Stimulated activated CD4-positive, alpha-beta T cell treated with anti-CD3 and anti-CD28 coated beads, Interleukin-15, amount 100 ng/mL, for 24 hours (primary cell): Measurements from ENCODE around the gene NPTX1.
"Not testable (repeated sequence)": the region's sequence is repeated elsewhere in the genome, so short reads cannot be mapped to it uniquely, and the experiment has no call there.

Source experiments
- DNase-seq: peaks from one replicate; pipeline ENCODE4 v3.0.0-alpha.2; 2020

Gene NPTX1, protein sequence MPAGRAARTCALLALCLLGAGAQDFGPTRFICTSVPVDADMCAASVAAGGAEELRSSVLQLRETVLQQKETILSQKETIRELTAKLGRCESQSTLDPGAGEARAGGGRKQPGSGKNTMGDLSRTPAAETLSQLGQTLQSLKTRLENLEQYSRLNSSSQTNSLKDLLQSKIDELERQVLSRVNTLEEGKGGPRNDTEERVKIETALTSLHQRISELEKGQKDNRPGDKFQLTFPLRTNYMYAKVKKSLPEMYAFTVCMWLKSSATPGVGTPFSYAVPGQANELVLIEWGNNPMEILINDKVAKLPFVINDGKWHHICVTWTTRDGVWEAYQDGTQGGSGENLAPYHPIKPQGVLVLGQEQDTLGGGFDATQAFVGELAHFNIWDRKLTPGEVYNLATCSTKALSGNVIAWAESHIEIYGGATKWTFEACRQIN

DNA sequence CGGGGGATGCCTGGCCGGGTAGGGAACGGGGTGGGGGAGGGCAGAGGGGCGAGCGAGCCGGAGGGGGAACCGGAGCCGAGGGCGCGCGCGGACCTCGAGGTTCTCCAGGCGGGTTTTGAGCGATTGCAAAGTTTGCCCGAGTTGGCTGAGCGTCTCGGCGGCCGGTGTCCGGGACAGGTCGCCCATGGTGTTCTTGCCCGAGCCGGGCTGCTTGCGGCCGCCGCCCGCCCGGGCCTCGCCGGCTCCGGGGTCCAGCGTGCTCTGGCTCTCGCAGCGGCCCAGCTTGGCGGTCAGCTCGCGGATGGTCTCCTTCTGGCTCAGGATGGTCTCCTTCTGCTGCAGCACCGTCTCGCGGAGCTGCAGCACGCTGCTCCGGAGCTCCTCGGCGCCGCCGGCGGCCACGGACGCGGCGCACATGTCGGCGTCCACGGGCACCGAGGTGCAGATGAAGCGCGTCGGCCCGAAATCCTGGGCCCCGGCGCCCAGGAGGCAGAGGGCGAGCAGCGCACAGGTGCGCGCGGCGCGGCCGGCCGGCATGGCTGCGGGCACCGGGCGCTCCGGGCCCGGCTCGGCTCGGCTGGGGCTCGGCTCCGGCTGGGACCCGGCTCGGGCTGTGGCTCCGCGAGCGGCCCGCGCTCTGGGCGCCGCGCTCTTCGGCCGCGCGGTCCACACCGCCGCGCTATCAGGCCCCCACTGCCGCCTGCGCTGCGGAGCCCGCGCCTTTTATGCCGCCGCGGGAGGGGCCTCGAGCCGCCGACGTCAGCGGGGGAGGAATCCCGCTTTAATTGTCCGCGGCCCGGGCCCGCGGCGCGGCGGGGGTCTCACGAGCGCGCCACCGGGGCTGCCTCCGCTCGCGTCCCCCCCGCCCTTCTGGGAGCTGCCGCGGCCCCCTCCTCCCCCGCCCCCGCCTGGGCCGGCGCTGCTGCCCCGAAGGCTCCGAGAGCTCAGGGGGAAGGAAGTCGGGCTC, at the start of gene NPTX1:
NPTX1 (minus strand) TSS at position 698 of the 967 bp plus-strand sequence; CDS start at position 537, 161 bp downstream.
- DNase-seq = peak; percentile 48

DNA sequence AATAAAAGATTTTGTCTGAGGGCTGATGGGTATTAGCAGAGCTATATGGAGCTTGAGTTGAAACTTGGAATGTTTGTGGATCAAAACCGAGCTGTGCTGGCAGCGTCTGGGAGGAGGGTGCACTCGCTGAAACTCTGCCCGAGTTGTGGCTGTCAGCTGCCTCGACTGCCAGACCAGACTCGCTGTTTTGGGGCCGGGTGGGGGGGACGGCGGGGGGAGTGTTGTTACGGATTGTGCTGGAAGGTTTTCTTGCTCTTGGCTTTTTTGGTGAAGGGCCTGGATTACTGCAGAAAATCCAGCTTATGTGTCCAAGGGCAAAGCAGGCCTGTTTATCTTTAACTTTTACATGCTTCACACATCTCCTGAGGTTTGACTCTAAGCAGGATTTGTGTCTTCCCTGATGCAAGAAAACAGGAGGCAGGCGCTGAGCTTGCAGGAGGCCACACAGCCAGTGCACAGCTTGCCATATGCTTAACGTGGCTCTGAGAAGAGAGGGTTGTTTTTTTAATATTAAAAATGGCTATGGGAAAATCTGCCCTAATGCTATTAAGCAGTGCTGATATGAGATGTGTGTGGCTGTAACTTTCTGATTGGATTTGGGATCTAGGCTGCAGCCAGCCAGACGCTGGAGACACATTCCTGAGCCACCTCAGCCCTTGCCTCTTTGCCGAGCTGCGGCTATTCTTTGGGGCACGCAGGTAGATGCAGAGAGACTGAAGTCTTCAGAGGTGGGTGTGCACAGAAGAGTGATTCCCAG, 47.7 kb upstream of the NPTX1 start:
- no peak for DNase-seq

DNA sequence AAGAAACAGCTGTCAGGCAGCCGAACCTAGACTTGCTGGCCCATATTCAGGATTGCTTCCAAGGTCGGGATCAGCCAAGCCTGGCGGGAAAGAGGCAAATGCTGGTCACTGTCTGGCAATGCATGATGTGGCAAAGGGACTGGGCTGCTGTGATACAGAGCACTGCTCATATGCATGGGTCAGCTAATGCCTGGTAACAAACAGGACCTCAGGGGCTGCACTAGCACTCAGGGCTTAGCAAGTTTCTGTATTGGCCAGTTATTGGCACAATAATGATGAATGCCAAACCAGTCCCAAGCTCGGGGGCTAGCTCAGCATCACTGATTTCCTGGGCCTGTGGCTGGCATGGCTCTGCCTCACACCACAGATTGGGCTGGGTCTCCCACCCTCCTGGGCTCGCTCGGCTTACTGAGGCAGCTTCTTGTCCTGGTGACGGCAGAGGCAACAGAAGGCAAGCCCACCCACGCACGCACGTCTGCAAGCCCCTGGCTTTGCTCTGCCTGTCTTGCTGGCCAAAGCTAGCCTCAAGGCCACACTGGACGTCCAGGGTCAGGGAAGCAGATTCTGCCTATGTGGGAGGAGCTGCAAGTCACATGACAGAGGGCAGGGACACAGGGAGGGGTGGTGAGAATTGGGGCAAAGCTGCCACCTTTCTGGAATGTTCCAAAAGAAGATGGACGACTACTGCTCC, 46.8 kb upstream of the NPTX1 start:
- DNase-seq = no peak

DNA sequence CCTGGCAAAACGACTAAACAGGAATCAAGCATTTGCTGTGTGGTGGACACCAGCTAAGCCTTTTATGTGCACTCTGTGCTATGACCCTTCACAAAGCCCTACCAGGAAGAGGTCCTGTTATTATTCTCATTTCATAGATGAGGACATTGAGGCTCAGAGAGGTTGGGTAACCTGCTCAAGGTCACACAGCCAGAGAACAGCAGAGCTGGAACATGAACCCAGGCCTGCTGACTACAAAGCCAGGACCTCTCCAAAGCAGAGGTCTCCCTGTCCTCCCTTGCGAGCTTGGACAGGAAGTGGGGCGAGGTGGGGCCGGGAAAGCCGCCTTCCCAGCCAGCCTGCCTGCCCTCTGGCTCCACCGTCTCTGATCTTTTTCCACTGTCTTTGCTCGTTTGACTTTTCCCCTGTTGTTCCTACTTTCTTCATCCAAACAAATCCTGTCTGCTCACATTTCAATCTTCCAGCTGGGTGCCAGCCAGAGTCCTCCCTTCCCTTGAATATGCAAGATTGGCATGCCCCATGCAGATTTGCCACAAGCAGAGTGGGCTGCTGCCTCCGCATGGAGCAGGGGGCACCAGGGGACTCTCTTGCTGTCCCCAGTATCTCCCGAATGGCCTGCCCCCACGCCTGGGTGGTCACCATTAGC, 44.5 kb upstream of the NPTX1 start:
- no peak for DNase-seq

DNA sequence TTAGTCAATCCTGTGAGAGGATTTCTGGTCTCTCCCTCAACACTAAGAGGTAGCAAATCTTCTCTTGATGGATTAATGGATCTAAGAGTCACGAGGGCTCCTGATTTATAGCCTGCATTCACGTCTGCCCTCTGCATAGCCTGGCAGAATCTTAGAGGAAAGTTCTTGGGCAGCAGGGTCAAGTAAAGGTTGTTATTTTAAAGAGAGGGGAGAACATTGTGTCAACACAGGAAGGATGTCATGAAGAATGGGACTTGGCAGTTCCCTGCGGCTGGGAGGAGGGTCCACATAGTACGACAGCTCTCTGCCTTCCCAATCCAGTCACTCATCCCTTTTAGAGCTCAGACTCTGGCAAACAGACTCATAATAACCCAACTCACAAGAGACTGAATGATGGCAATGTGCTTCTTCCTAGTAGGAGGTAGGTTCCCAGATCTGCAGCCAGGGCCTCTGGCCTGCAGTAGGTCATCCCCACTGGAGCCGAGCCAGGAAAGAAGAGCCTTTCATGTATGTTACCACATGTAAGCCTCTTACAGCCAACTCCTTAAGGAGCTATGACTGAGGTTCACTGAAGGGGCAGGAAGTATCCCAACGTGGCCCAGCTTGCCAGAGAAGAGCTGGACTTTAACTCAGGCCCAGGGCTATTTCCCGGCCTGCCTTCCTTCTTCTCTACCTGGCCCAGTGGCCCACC, 42.8 kb upstream of the NPTX1 start:
- DNase-seq = no peak

DNA sequence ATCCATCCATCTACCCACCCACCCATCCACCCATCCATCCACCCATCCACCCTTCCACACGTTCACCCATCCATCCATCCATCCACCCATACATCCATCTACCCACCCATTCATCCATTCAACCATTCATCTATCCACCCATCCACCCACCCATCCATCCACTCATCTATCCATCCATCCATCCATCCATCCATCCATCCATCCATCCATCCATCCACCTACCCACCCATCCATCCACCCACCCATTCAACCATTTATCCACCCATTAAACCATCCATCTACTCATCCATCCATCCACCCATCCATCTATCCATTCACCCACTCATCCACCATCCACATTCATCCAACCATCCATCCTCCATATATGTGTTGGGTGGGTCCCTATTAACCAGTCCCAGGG, 42.0 kb upstream of the NPTX1 start:
- DNase-seq = no peak

DNA sequence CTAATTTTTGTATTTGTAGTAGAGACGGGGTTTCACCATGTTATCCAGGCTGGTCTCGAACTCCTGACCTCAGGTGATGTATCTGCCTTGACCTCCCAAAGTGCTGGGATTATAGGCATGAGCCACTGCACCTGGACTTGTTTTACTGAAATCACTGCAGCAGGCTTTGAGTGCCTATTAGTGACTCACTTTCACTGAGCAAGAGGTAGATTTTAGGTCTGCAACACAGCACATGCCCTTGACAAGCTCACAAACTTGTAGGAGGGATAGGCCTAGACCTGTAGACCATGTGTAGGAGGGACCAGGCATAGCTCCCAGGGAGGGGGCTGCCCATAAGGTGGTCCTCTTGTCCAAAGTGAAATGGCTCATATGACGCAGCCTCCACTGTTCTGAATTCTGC, 41.2 kb upstream of the NPTX1 start:
- no peak for DNase-seq

DNA sequence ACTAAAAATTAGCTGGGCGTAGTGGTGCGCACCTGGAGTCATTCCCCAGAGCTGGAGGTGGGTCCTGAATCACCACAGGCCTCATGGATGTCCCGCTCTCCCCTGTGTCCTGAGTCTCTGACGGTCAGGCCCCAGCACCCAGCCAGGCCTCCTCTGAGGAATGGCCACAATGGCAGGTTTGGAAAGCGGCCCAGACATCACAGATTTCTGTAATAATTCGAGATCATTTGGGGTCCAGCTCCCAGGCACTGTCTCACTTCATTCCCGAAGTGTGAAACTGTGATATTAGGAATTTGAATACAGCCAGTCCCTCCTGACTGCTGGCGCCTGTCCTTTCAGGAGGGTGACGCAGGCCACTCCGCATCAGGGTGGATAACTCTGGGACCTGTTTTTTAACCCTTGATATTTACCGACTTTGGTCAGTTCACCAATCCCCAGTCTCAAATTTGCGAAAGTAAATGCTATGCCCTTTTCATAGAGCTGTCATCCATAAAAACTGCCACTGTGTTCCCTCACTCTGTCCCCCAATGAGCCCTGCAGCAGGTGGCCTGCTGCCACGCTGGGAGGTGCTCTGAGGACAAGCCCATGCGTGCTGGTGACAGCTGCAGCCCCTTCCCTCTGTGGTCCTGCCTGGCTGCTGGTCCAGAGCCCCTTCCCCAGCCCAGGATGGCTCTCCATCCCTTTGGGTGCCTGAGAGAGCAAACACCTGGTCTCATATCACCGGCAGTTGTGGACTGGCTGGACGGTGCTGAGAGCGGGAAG, 39.9 kb upstream of the NPTX1 start:
- no peak for DNase-seq

DNA sequence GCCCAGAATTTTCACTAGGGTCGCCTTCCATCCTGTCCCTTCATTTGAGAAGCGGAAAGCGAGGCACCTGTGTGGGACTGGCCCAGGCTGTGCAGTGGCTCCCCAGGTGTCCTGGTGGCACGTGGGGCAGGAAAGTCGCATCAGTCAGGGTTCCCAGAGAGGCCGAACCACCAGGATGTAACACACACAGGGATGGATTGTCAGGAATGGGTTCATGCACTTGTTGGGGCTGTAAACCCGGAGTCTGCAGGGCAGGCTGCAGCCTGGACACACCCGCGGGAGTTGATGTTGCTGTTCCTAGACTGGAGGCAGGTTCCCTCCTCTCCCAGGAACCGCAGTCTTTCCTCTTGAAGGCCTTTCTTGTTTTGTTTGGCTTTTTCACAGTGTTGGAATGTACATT, 37.5 kb upstream of the NPTX1 start:
- DNase-seq = no peak

DNA sequence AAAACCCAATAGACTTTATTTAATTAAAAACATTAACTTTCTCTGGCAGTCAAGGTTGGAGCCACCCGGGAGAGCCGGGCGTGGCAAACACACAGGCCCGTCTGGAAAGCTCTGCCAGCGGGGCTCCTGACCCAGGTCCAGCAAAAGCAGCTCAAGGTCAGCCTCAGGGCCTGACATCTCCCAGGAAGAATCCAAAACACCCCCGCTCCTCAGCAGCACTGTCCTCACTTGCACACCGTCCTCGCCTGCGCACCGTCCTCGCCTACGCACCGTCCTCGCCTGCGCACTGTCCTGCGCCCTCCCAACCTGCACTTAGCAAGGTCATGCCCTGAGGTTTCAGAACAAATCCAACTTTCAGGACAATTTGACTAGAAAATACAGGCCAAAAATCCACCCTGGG, 36.8 kb upstream of the NPTX1 start:
- DNase-seq = no peak

DNA sequence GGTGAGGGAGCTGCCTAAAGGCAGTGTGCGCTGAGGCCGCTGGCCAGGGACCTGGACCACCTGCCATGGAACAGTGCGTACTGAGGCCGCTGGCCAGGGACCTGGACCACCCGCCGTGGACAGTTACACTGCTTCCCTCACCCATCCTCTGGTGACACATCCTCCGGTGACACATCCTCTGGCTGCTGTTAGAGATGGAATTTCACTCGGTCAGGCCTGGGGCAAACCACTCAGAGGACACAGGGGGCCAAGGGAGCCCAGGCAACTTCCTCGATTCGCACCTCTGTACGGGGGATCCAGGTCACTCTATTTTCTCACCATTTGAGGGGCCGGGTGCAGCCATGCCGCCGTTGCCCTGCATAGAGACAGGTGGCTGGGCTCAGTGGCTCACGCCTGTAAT, 35.8 kb upstream of the NPTX1 start:
- no peak for DNase-seq

DNA sequence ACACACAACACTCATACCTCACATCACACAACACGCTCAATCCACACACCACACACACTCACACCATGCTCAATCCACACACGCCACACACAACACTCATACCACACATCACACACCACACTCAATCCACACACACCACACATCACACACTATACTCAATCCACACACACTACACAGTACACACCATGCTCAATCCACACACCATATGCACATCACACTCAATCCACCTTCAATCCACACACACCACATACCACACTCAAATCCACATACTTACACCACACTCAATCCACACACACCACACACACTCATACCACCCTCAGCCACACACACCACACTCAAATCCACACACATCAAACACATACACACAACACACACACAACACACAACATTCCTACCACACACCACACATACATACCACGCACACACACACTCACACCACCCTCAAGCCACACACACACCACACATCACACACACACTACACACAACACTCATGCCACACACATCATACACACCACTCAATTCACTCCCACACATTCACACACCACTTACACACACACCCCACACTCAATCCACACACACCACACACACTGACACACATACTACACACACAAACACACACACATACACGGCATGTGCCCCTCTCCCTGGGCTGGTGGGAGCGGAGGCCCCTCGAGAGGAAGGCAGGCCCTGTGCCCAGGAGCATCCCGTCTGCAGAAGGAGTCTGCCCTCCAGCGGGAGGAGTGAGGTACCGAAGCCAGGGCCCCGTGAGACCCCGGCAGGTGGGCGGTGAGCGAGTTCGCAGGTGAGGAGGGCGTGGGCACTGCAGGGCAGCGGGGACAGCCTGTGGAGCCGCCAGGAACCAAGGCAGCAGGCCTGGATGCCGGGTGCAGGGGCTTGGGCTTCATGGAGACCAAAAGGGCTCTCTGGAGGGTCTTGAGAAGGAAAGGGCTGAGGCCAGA, 35.1 kb upstream of the NPTX1 start:
- no peak for DNase-seq

DNA sequence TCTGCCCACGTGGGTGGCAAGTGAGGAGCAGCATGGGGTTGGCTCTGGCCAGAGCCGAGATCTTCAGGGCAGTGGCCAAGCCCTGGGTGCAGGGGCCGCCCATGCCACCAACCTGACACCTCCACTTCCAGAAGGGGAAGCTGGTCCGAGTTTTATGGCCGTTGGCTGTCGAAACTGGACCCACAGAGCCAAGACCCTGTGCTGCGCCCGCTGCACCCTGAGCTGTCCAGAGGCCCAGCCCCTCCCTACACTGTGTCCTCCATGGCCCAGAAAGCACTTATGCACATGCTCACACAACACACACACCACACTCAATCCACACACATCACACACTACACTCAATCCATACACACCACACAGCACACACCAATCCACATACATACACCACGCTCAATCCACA, 34.4 kb upstream of the NPTX1 start:
- no peak for DNase-seq

DNA sequence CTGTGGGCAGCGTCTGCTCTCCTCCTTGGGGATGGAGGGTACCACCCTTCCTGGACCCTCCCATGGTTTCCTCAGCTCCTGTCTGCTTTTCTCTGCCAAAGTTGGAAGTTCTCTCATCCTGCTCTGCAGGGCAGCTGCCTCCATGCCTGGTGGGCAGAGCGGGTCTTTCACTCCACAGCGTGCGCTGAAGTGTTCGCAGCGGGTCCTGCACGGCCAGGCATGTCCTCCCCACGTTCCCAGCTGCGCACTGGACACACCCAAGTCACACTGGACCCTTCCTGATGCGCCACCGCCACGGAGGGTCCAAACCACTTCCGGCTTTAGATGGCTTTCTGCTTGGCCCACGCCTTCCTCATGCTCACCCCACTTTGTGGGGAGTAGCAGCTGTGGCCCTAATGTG, 33.7 kb upstream of the NPTX1 start:
- DNase-seq = no peak

DNA sequence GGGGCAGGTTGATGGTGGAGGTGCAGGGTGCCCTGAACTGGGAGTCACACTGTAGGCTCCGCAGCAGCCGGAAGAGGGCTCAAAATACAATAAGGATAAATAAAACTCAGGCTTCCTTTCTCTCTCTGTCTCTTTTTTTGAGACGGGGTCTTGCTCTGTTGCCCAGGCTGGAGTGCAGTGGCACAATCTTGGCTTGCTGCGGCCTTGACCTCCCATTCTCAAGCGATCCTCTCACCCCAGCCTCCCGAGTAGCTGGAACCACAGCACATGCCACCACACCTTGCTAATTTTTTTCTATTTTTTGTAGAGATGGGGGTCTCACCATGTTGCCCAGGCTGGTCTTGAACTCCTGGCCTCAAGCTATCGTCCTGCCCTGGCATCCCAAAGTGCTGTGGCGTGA, 32.9 kb upstream of the NPTX1 start:
- no peak for DNase-seq

DNA sequence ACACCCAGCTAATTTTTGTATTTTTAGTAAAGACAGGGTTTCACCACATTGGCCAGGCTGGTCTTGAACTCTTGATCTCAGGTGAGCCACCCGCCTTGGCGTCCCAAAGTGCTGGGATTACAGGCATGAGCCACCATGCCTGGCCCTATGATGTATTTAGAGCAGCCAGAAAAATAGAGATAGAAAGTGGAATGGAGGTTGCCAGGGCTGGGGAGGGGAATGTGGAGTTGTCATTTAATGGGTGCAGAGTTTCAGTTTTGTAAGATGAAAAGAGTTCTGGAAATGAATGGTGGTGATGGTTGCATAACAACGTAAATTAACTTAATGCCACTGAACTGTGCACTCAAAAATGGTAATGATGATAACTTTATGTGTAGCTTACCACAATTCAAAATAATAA, 31.6 kb upstream of the NPTX1 start:
- DNase-seq = no peak

DNA sequence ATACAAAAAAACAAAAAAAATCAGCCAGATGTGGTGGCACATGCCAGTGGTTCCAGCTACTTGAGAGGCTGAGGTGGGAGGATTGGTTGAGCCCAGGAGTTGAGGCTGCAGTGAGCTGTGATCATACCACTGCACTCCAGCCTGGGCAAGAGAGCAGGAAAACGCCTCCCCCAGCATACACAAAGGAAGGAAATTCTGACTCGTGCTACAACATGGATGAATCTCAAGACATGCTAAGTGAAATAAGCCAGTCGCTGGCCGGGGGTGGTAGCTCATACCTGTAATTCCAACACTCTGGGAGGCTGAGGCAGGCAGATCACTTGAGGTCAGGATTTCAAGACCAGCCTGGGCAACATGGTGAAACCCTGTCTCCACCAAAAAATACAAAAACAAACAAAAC, 30.8 kb upstream of the NPTX1 start:
- not testable (repeated sequence) for DNase-seq

DNA sequence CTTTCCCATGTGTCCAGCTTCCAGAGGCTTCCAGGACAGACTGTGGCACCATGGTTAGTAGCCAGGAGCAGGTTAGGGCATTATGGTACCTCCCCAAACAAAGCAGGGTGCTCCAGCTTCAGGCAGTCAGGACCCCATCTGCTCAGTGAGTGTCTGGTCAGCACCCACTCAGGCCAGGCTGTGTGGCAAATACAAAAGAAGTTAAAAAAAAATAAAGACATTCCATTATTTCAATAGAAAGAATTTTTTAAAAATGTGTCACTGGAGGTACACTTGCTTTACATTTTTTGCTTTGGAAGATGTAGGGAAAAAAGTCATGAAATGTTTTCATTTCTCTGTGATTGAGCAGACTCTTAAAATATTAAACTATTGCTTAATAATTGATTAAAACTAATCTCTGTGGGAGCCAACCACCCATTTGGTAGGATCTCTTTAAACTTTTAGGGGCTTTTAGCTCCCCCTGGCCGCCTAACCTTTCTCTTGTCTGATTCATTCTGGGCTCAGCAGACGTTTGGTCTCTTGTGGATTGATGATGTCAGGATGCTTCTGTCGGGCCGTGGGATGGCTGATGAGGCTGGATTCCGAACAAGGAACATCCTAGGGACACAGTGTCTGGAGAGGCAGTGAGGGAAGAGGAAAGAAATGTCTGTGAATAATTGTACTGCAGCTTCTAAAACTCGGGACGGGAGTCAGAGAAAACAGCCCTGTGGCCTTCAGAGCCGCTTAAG, 28.4 kb upstream of the NPTX1 start:
- DNase-seq = no peak

DNA sequence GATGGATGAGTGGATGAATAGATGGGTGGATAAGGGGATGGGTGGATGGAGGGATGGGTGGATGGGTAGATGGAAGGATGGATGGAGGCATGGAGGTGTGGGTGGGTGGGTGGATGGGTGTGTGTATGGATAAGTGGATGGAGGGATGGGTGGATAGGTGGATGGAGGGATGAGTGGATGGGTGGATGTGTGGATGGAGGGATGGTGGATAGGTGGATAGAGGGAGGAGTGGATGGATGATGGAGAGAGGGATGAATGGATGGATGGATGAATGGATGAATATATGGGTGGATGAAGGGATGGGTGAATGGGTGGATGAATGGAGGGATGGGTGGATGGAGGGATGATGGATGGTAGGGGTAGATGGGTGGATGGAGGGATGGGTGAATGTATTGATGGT, 27.5 kb upstream of the NPTX1 start:
- no peak for DNase-seq
